ENCODE data around the gene DNAH12.

- TF ChIP-seq, protein P1, sequence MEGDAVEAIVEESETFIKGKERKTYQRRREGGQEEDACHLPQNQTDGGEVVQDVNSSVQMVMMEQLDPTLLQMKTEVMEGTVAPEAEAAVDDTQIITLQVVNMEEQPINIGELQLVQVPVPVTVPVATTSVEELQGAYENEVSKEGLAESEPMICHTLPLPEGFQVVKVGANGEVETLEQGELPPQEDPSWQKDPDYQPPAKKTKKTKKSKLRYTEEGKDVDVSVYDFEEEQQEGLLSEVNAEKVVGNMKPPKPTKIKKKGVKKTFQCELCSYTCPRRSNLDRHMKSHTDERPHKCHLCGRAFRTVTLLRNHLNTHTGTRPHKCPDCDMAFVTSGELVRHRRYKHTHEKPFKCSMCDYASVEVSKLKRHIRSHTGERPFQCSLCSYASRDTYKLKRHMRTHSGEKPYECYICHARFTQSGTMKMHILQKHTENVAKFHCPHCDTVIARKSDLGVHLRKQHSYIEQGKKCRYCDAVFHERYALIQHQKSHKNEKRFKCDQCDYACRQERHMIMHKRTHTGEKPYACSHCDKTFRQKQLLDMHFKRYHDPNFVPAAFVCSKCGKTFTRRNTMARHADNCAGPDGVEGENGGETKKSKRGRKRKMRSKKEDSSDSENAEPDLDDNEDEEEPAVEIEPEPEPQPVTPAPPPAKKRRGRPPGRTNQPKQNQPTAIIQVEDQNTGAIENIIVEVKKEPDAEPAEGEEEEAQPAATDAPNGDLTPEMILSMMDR (IDR thresholded peaks at IDR 0.05): no peak
- TF ChIP-seq POLR2A (IDR thresholded peaks at IDR 0.05; ENCODE audit: low read length) (no peak), KDM1A (IDR thresholded peaks at IDR 0.05; ENCODE audit: low read depth) (no peak), CHD2 (IDR thresholded peaks at IDR 0.05; ENCODE audit: low read length, partially characterized antibody) (no peak), CHD4 (IDR thresholded peaks at IDR 0.05; ENCODE audit: borderline replicate concordance) (no peak), JUNB (IDR thresholded peaks at IDR 0.05) (no peak), EP300 (IDR thresholded peaks at IDR 0.05) (no peak), KDM5A (IDR thresholded peaks at IDR 0.05) (no peak), RFX5 (IDR thresholded peaks at IDR 0.05) (no peak), ZNF302 (CRISPR knock-in tag; IDR thresholded peaks at IDR 0.05) (no peak), FOSL2 (IDR thresholded peaks at IDR 0.05) (no peak), FOSL2 (CRISPR knock-in tag; IDR thresholded peaks at IDR 0.05) (no peak), JUN (IDR thresholded peaks at IDR 0.05) (no peak), HDAC2 (IDR thresholded peaks at IDR 0.05) (no peak)
These were observed 291.7 kb downstream of the DNAH12 start for GRCh38 chr3:57252404-57252803.

Measured in A549 (cell line).